Measurements from ENCODE around the gene IER5L. TPM values are rescaled to one million over a fixed set of nuclear protein-coding genes. Genes with fewer than 3 reads are reported as not detected.
"Not testable (repeated sequence)": the region's sequence is repeated elsewhere in the genome, so short reads cannot be mapped to it uniquely, and the experiment has no call there.

Gene IER5L
- total RNA-seq, 6 donors from 2014 or later: 3.7 to 17.0 (median 10.3) TPM

DNA sequence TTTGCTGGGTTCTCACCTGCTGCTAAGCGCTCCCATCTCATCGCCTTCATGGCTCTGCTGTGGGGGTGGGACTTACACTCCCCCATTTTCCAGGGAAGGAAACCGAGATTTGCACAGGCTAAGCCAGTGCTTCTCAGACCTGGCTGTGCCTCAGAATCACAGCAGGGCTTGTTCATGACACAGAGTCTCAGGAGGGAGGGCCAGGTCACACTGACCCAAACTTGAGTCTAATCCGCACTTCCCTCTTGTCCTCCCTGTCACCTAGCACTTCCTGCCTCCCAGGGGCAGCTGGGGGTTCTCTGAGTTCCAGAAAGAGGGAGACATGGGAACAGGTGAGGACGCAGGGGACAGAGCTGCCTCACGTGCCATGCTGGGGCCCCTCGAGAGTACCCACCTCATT lies 15.6 kb upstream of the IER5L start:
- ATAC-seq (ENCODE audit: low FRiP score in 2 of 2): no peak
- H3K27me3 ChIP-seq: no peaks in the 10 kb centered on the region
- H3K36me3 ChIP-seq: no peaks in the 10 kb centered on the region
- 80 to 87% methylated on average over 6 to 7 of the region's 7 CpGs for WGBS, 2 donors
- TF ChIP-seq, protein P1, sequence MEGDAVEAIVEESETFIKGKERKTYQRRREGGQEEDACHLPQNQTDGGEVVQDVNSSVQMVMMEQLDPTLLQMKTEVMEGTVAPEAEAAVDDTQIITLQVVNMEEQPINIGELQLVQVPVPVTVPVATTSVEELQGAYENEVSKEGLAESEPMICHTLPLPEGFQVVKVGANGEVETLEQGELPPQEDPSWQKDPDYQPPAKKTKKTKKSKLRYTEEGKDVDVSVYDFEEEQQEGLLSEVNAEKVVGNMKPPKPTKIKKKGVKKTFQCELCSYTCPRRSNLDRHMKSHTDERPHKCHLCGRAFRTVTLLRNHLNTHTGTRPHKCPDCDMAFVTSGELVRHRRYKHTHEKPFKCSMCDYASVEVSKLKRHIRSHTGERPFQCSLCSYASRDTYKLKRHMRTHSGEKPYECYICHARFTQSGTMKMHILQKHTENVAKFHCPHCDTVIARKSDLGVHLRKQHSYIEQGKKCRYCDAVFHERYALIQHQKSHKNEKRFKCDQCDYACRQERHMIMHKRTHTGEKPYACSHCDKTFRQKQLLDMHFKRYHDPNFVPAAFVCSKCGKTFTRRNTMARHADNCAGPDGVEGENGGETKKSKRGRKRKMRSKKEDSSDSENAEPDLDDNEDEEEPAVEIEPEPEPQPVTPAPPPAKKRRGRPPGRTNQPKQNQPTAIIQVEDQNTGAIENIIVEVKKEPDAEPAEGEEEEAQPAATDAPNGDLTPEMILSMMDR (IDR thresholded peaks at IDR 0.05): no peak
- TF ChIP-seq EP300 (IDR thresholded peaks at IDR 0.05) (no peak), POLR2AphosphoS5 (IDR thresholded peaks at IDR 0.05) (no peak), POLR2A (IDR thresholded peaks at IDR 0.05) (no peak)
- peaks cover 0 to 6% (median 2%) of the 10 kb centered on the region in 4 donors for H3K4me1 ChIP-seq
- no peak overlapping the region for H3K4me3 ChIP-seq
- DNase-seq: no peak
- H3K27ac ChIP-seq: no peak overlapping the region
- no peaks in the 10 kb centered on the region for H3K9me3 ChIP-seq

DNA sequence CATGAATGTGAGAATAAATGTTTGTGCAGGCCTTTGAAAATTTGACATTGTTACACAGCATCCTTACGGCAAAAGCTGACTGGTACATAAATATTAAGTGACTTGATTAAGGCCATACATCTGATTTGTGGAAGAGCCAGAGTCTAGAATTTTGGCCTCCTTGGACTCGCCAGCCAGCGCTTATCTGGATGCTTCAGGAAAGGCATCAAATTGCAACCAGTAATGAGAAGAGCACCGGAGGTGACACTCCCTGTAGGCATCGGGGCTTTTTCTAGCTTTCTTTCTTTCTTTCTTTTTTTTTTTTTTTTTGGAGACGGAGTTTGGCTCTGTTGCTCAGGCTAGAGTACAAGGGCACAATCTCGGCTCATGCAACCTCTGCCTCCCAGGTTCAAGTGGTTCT lies 13.2 kb upstream of the IER5L start:
- Histone ChIP-seq H3K4me1 (no peaks in the 10 kb centered on the region), H3K4me3 (no peak overlapping the region), H3K27me3 (no peaks in the 10 kb centered on the region), H3K27ac (no peak overlapping the region), H3K36me3 (no peaks in the 10 kb centered on the region), H3K9me3 (no peaks in the 10 kb centered on the region)
- TF ChIP-seq, protein P1 (IDR thresholded peaks at IDR 0.05): no peak
- ATAC-seq (ENCODE audit: low FRiP score in 2 of 2) (no peak), DNase-seq (no peak)
- 87 to 91% methylated on average over 7 of the region's 7 CpGs for WGBS, 2 donors

DNA sequence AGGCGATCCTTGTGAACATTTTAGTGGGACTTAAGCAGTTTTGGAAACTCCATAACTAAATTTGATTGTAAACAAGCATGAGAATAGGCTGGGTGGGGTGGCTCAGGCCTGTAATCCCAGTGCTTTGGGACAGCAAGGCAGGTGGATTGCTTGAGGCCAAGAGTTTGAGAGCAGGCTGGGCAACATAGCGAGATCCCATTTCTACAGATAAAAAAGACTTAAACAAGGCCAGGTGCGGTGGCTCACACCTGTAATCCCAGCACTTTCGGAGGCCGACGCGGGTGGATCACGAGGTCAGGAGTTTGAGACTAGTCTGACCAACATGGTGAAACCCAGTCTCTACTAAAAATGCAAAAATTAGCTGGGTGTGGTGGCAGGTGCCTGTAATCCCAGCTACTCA lies 11.9 kb upstream of the IER5L start:
- not testable (repeated sequence) for H3K4me1 ChIP-seq; ATAC-seq (ENCODE audit: low FRiP score in 2 of 2); DNase-seq; H3K27me3 ChIP-seq; H3K36me3 ChIP-seq; H3K9me3 ChIP-seq; H3K4me3 ChIP-seq; H3K27ac ChIP-seq
- WGBS, 2 donors: 92 to 98% methylated on average over 8 of the region's 8 CpGs

DNA sequence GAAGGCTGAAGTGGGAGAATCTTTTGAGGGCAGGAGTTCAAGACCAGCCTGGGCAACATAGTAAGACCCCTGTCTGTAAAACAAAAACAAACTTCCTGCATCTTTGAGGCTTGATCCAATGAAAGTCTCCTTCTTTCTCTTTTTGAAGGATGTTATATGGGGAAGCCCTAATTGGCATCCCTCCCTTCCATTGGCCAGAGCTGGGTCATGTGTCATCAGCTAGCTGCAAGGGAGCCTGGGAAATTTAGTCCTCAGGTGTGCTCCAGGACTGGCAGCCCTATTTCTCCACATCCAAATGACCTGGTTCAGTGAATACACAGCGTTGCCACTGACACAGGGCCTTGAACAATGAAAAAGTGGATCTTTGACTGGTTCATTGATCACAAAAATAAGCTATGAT lies 9.0 kb upstream of the IER5L start:
- H3K27me3 ChIP-seq: no peaks in the 10 kb centered on the region
- WGBS, 2 donors: 89 to 100% methylated on average over 1 of the region's 1 CpG
- no peaks in the 10 kb centered on the region for H3K36me3 ChIP-seq
- no peaks in the 10 kb centered on the region for H3K4me1 ChIP-seq
- ATAC-seq (ENCODE audit: low FRiP score in 2 of 2): no peak
- no peak for DNase-seq
- no peak overlapping the region for H3K4me3 ChIP-seq
- H3K9me3 ChIP-seq: no peaks in the 10 kb centered on the region
- H3K27ac ChIP-seq: no peak overlapping the region
- TF ChIP-seq POLR2A (IDR thresholded peaks at IDR 0.05) (no peak), EP300 (IDR thresholded peaks at IDR 0.05) (no peak), POLR2AphosphoS5 (IDR thresholded peaks at IDR 0.05) (no peak)
- TF ChIP-seq, protein P1 (IDR thresholded peaks at IDR 0.05): no peak

DNA sequence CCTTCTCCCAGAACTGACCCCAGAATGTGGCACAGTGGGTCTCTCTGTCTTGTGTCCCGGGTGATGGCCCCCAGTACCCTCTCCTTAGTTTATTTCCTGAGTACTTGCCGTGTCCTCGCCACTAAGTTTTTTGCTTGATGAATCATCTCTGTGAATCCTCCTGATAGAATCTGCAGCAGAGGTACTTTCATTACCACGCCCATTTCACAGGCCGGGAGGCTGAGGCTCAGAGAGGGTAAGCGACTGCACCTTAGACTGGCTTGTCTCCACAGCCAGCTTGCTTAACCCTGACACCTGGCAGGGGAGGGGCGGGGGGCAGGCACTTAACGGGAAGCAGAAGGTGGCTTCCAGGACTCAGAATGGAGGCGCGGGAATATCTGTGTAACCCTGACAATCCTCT lies 7.9 kb upstream of the IER5L start:
- Histone ChIP-seq H3K4me3 (no peak overlapping the region), H3K9me3 (no peaks in the 10 kb centered on the region), H3K27me3 (no peaks in the 10 kb centered on the region), H3K36me3 (no peaks in the 10 kb centered on the region), H3K4me1 (no peaks in the 10 kb centered on the region), H3K27ac (no peak overlapping the region)
- WGBS, 2 donors: 82 to 87% methylated on average over 10 of the region's 10 CpGs
- DNase-seq (no peak), ATAC-seq (ENCODE audit: low FRiP score in 2 of 2) (no peak)
- no peak for TF ChIP-seq POLR2AphosphoS5 (IDR thresholded peaks at IDR 0.05)
- TF ChIP-seq, protein P1 (IDR thresholded peaks at IDR 0.05): no peak
- no peak for TF ChIP-seq POLR2A (IDR thresholded peaks at IDR 0.05)
- no peak for TF ChIP-seq EP300 (IDR thresholded peaks at IDR 0.05)
